Small intestine (tissue), 7 donors: ENCODE measurements around the gene ETFRF1. TPM values are rescaled to one million over a fixed set of nuclear protein-coding genes. Genes with fewer than 3 reads are reported as not detected.
A peak's percentile ranks its signal among the peaks of the same experiment; 100 is the strongest.

Source experiments
- DNase-seq, 2 donors: peaks; one replicate each; pipeline versions ENCODE4 v3.0.0 to v3.0.0-alpha.2; 2013
- FAIRE-seq: peaks from 2 replicates; lab custom pipeline; 2012; peaks lifted over from hg19 to GRCh38; lab: Jason Lieb, UNC
- H3K27ac ChIP-seq, 3 donors: one replicate each; pipeline ENCODE4 v1.5.1; 2013; ENCODE audit warnings: low read length in 2 of 3, mild to moderate bottlenecking in 2 of 3, control low read depth in 1 of 3, inconsistent platforms in 1 of 3, low read depth in 1 of 3, moderate library complexity in 1 of 3
- H3K27me3 ChIP-seq, 3 donors: one replicate each; pipeline ENCODE4 v1.6.1; 2013; ENCODE audit warnings: low read length in 3 of 3, inconsistent platforms in 1 of 3; ENCODE audit not compliant: control insufficient read depth in 3 of 3, insufficient read depth in 3 of 3
- H3K36me3 ChIP-seq, 3 donors: one replicate each; pipeline ENCODE4 v1.6.1; 2013; ENCODE audit warnings: low read length in 3 of 3, inconsistent platforms in 1 of 3, low read depth in 1 of 3, mild to moderate bottlenecking in 1 of 3, moderate library complexity in 1 of 3; ENCODE audit not compliant: control insufficient read depth in 3 of 3, insufficient read depth in 2 of 3
- H3K4me1 ChIP-seq, 3 donors: one replicate each; pipeline ENCODE4 v1.6.1; 2013; ENCODE audit warnings: low read length in 2 of 3, inconsistent platforms in 1 of 3, low read depth in 1 of 3, mild to moderate bottlenecking in 1 of 3, moderate library complexity in 1 of 3; ENCODE audit not compliant: control insufficient read depth in 3 of 3, insufficient read depth in 2 of 3
- H3K4me3 ChIP-seq, 3 donors: one replicate each; pipeline ENCODE4 v1.5.1; 2013; ENCODE audit warnings: low read length in 3 of 3, control low read depth in 1 of 3, inconsistent platforms in 1 of 3, low read depth in 1 of 3, mild to moderate bottlenecking in 1 of 3, moderate library complexity in 1 of 3
- H3K9me3 ChIP-seq, 2 donors: one replicate each; pipeline ENCODE4 v1.6.1; 2013; ENCODE audit warnings: low read depth in 1 of 2, low read length in 1 of 2; ENCODE audit not compliant: control insufficient read depth in 2 of 2, insufficient read depth in 1 of 2
- WGBS, 3 donors: extraction: QIAGEN DNeasy Blood & Tissue Kit; methylation state at CpG; one replicate each; pipeline ENCODE4 v1.1.7; 2013; 5-methylcytosine and 5-hydroxymethylcytosine counted together
- polyA plus RNA-seq, 4 donors: library from polyadenylated mRNA; stranded (reverse) in 3 of 4; unstranded in 1 of 4; fragments of 200-250 nt in 3 of 4; fragments of 120-200 nt in 1 of 4; gene quantifications; one replicate each; pipeline versions ENCODE4 v1.2.1 to v1.2.3, GENCODE V29; 2013
- donor health status: healthy with polysubstance abuse.
- donor health status: control.
- donor health status: control.
- donor health status: Bipolar disorder and iron deficiency.
- donor health status: healthy.

The ETFRF1 gene
- polyA plus RNA-seq, 4 donors: 21.8 to 59.6 (median 36.9) TPM

- FAIRE-seq (no peak), DNase-seq (no peak)
- WGBS, 3 donors: 71 to 78% (median 71%) methylated on average over 3 of the region's 3 CpGs
- no peak overlapping the region for H3K4me3 ChIP-seq
- no peaks in the 10 kb centered on the region for H3K27me3 ChIP-seq
- H3K36me3 ChIP-seq: no peaks in the 10 kb centered on the region
- no peak overlapping the region for H3K27ac ChIP-seq
- no peaks in the 10 kb centered on the region for H3K9me3 ChIP-seq
- H3K4me1 ChIP-seq: no peaks in the 10 kb centered on the region
Observed at GRCh38 chr12:25182765-25183164, 12.3 kb upstream of the ETFRF1 start.

- no peaks in the 10 kb centered on the region for H3K36me3 ChIP-seq
- FAIRE-seq (no peak), DNase-seq (no peak)
- H3K4me1 ChIP-seq: no peaks in the 10 kb centered on the region
- H3K4me3 ChIP-seq: no peak overlapping the region
- 46 to 79% (median 63%) methylated on average over 2 of the region's 2 CpGs for WGBS, 3 donors
- H3K27ac ChIP-seq: no peak overlapping the region
- no peaks in the 10 kb centered on the region for H3K9me3 ChIP-seq
- H3K27me3 ChIP-seq: no peaks in the 10 kb centered on the region
Observed at GRCh38 chr12:25184132-25184531, 10.9 kb upstream of the ETFRF1 start.

GRCh38 chr12:25186038-25186787 is 8.8 kb upstream of the ETFRF1 start:
- Histone ChIP-seq H3K9me3 (no peaks in the 10 kb centered on the region), H3K27ac (no peak overlapping the region), H3K36me3 (no peaks in the 10 kb centered on the region), H3K4me3 (no peak overlapping the region), H3K4me1 (no peaks in the 10 kb centered on the region), H3K27me3 (no peaks in the 10 kb centered on the region)
- FAIRE-seq (peak; percentile 70), DNase-seq (no peak)
- 68 to 92% (median 84%) methylated on average over 4 of the region's 4 CpGs for WGBS, 3 donors

GRCh38 chr12:25186788-25187402 is 8.1 kb upstream of the ETFRF1 start:
- DNase-seq (no peak), FAIRE-seq (no peak)
- Histone ChIP-seq H3K4me1 (no peaks in the 10 kb centered on the region), H3K36me3 (no peaks in the 10 kb centered on the region), H3K4me3 (no peak overlapping the region), H3K27ac (no peak overlapping the region), H3K27me3 (no peaks in the 10 kb centered on the region), H3K9me3 (no peaks in the 10 kb centered on the region)
- WGBS, 3 donors: 9 to 45% (median 17%) methylated on average over 3 of the region's 3 CpGs

- DNase-seq: no peak
- Histone ChIP-seq H3K4me1 (no peaks in the 10 kb centered on the region), H3K27ac (no peak overlapping the region), H3K4me3 (no peak overlapping the region), H3K9me3 (no peaks in the 10 kb centered on the region), H3K36me3 (no peaks in the 10 kb centered on the region), H3K27me3 (no peaks in the 10 kb centered on the region)
- no peak for FAIRE-seq
- WGBS, 3 donors: 80 to 92% (median 91%) methylated on average over 2 of the region's 2 CpGs
Observed at GRCh38 chr12:25187781-25188180, 7.3 kb upstream of the ETFRF1 start.

GRCh38 chr12:25189656-25190055 is 5.4 kb upstream of the ETFRF1 start:
- Histone ChIP-seq H3K27ac (no peak overlapping the region), H3K9me3 (no peaks in the 10 kb centered on the region), H3K36me3 (no peaks in the 10 kb centered on the region), H3K27me3 (no peaks in the 10 kb centered on the region), H3K4me1 (peaks cover 0 to 3% (median 0%) of the 10 kb centered on the region in 3 donors), H3K4me3 (no peak overlapping the region)
- FAIRE-seq: no peak
- DNase-seq: no peak

GRCh38 chr12:25190793-25191192 is 4.2 kb upstream of the ETFRF1 start:
- no peaks in the 10 kb centered on the region for H3K9me3 ChIP-seq
- no peaks in the 10 kb centered on the region for H3K36me3 ChIP-seq
- peaks cover 0 to 3% (median 0%) of the 10 kb centered on the region in 3 donors for H3K4me1 ChIP-seq
- DNase-seq: no peak
- FAIRE-seq: no peak
- no peaks in the 10 kb centered on the region for H3K27me3 ChIP-seq
- H3K27ac ChIP-seq: no peak overlapping the region
- no peak overlapping the region for H3K4me3 ChIP-seq
- 88 to 97% (median 96%) methylated on average over 6 of the region's 6 CpGs for WGBS, 3 donors

- 18 to 33% (median 28%) methylated on average over 1 of the region's 1 CpG for WGBS, 3 donors
- H3K27ac ChIP-seq: no peak overlapping the region
- H3K36me3 ChIP-seq: no peaks in the 10 kb centered on the region
- no peaks in the 10 kb centered on the region for H3K27me3 ChIP-seq
- H3K9me3 ChIP-seq: no peaks in the 10 kb centered on the region
- DNase-seq (no peak), FAIRE-seq (no peak)
- peaks cover 0 to 11% (median 3%) of the 10 kb centered on the region in 3 donors for H3K4me1 ChIP-seq
- H3K4me3 ChIP-seq: no peak overlapping the region
Observed at GRCh38 chr12:25194214-25194613, 823 bp upstream of the ETFRF1 start.
